Vagina (tissue), 2 donors: ENCODE results near the gene TIMM10B.

Experiments used
- POLR2A ChIP-seq, 2 donors: fragments of 450-650 bp; IDR thresholded peaks; one replicate each; pipeline ENCODE4 v1.6.1; 2017; ENCODE audit warnings: antibody characterized with exemption in 2 of 2, mild to moderate bottlenecking in 2 of 2, moderate library complexity in 2 of 2
- POLR2AphosphoS5 ChIP-seq, 2 donors: sonication (generic); formaldehyde crosslinking; IDR thresholded peaks; one replicate each; pipeline ENCODE4 v1.9.0; 2017; ENCODE audit warnings: antibody characterized with exemption in 2 of 2, mild to moderate bottlenecking in 2 of 2, low read depth in 1 of 2; ENCODE audit not compliant: insufficient read depth in 1 of 2
- TF ChIP-seq, protein P1 (sequence below), 3 experiments: fragments of 450-650 bp in 2 of 3; fragments of 200-600 bp in 1 of 3; sonication (generic) in 1 of 3; IDR thresholded peaks; one replicate each; pipeline ENCODE4 v1.5.1; 2017 to 2019; ENCODE audit warnings: antibody characterized with exemption in 3 of 3, mild to moderate bottlenecking in 2 of 3, moderate library complexity in 2 of 3

DNA sequence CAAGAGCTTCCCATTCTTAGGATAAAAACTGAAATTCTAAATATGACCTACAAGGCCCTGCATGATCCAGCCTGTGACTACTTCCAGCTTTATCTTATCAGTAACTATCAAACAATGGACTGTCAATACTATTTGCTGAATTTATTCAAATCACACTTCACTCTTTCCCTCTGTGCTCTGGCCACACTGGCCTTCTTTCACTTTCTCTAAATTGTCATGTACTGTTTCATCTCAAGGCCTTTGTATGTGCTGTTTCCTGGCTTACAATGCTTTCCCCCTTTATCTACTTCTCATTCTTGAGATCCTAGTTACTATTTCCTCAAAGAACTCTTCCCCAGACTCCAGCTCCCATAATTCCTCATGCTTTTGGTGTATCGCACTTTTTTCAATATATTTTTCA, 5.6 kb downstream of the TIMM10B start:
- TF ChIP-seq POLR2A (IDR thresholded peaks at IDR 0.05) (no peak), POLR2AphosphoS5 (IDR thresholded peaks at IDR 0.05; ENCODE audit: insufficient read depth in 1 of 2, low read depth in 1 of 2) (no peak)
- TF ChIP-seq, protein P1, sequence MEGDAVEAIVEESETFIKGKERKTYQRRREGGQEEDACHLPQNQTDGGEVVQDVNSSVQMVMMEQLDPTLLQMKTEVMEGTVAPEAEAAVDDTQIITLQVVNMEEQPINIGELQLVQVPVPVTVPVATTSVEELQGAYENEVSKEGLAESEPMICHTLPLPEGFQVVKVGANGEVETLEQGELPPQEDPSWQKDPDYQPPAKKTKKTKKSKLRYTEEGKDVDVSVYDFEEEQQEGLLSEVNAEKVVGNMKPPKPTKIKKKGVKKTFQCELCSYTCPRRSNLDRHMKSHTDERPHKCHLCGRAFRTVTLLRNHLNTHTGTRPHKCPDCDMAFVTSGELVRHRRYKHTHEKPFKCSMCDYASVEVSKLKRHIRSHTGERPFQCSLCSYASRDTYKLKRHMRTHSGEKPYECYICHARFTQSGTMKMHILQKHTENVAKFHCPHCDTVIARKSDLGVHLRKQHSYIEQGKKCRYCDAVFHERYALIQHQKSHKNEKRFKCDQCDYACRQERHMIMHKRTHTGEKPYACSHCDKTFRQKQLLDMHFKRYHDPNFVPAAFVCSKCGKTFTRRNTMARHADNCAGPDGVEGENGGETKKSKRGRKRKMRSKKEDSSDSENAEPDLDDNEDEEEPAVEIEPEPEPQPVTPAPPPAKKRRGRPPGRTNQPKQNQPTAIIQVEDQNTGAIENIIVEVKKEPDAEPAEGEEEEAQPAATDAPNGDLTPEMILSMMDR (IDR thresholded peaks at IDR 0.05): no peak
